Neuronal stem cell (in vitro differentiated cells): ENCODE data around the gene CCDC184.
A peak's percentile ranks its signal among the peaks of the same experiment; 100 is the strongest.

Source experiments
- DNase-seq: peaks from one replicate; pipeline ENCODE4 v3.0.0-alpha.2; 2013; ENCODE audit warnings: low spot score
- H2AFZ ChIP-seq: one replicate; pipeline ENCODE4 v1.6.1; 2013; ENCODE audit warnings: mild to moderate bottlenecking, low read length, inconsistent platforms
- H2AK5ac ChIP-seq: 2 replicates; pipeline ENCODE4 v1.6.1; 2013; ENCODE audit warnings: low read depth, mild to moderate bottlenecking, inconsistent platforms, low read length, moderate library complexity, mixed read lengths
- H2BK120ac ChIP-seq: 2 replicates; pipeline ENCODE4 v1.6.1; 2013; ENCODE audit warnings: low read depth, mild to moderate bottlenecking, inconsistent platforms, low read length, moderate library complexity, mixed read lengths
- H2BK12ac ChIP-seq: one replicate; pipeline ENCODE4 v1.6.1; 2013; ENCODE audit warnings: low read length, inconsistent platforms
- H2BK15ac ChIP-seq: 2 replicates; pipeline ENCODE4 v1.6.1; 2013; ENCODE audit warnings: mild to moderate bottlenecking, low read length, inconsistent platforms, mixed read lengths
- H2BK5ac ChIP-seq: one replicate; pipeline ENCODE4 v1.6.1; 2013; ENCODE audit warnings: inconsistent platforms, mild to moderate bottlenecking, low read length, moderate library complexity
- H3K14ac ChIP-seq: one replicate; pipeline ENCODE4 v1.6.1; 2013; ENCODE audit warnings: low read length, inconsistent platforms
- H3K18ac ChIP-seq: 2 replicates; pipeline ENCODE4 v1.6.1; 2013; ENCODE audit warnings: low read length, inconsistent platforms
- H3K23ac ChIP-seq: 2 replicates; pipeline ENCODE4 v1.6.1; 2013; ENCODE audit warnings: low read depth, mild to moderate bottlenecking, mixed read lengths, low read length, inconsistent platforms; ENCODE audit not compliant: poor library complexity
- H3K27ac ChIP-seq: replicated peaks from 3 replicates; pipeline ENCODE4 v1.5.1; 2013; ENCODE audit warnings: low read length, inconsistent platforms
- H3K27me3 ChIP-seq, 3 experiments: 2 replicates each; pipeline ENCODE4 v1.6.1; 2013; ENCODE audit warnings: low read length in 3 of 3, mild to moderate bottlenecking in 2 of 3, inconsistent platforms in 1 of 3, low read depth in 1 of 3, mixed read lengths in 1 of 3, moderate library complexity in 1 of 3; ENCODE audit not compliant: control insufficient read depth in 3 of 3, insufficient read depth in 3 of 3
- H3K36me3 ChIP-seq, 2 donors: replicated peaks in 1 of 2; 2 replicates each; pipeline ENCODE4 v1.6.1; 2013; ENCODE audit warnings: low read length in 2 of 2; ENCODE audit not compliant: control insufficient read depth in 2 of 2, insufficient read depth in 2 of 2
- H3K4ac ChIP-seq: 2 replicates; pipeline ENCODE4 v1.6.1; 2013; ENCODE audit warnings: inconsistent platforms, mild to moderate bottlenecking, low read length, moderate library complexity
- H3K4me1 ChIP-seq, 2 donors: 1 replicate in 1 of 2; 2 replicates in 1 of 2; pipeline ENCODE4 v1.6.1; 2013; ENCODE audit warnings: low read length in 2 of 2, low read depth in 1 of 2; ENCODE audit not compliant: control insufficient read depth in 2 of 2, insufficient read depth in 1 of 2
- H3K4me2 ChIP-seq: one replicate; pipeline ENCODE4 v1.6.1; 2013; ENCODE audit warnings: mild to moderate bottlenecking, low read length, inconsistent platforms; ENCODE audit not compliant: insufficient read depth, poor library complexity, severe bottlenecking
- H3K4me3 ChIP-seq, 2 donors: 2 replicates each; pipeline ENCODE4 v1.5.1; 2013; ENCODE audit warnings: low read length in 2 of 2, mild to moderate bottlenecking in 2 of 2, inconsistent platforms in 1 of 2, moderate library complexity in 1 of 2
- H3K79me1 ChIP-seq: one replicate; pipeline ENCODE4 v1.6.1; 2013; ENCODE audit warnings: low read depth, mild to moderate bottlenecking, inconsistent platforms, low read length, moderate library complexity
- H3K9ac ChIP-seq: one replicate; pipeline ENCODE4 v1.6.1; 2013; ENCODE audit warnings: mild to moderate bottlenecking, low read depth, low read length, inconsistent platforms; ENCODE audit not compliant: poor library complexity
- H3K9me3 ChIP-seq, 2 donors: replicated peaks in 1 of 2; 2 replicates each; pipeline versions ENCODE3 to v1.6.1; 2013; ENCODE audit warnings: low read length in 2 of 2, mild to moderate bottlenecking in 2 of 2, inconsistent platforms in 1 of 2, low read depth in 1 of 2, mixed read lengths in 1 of 2, moderate library complexity in 1 of 2; ENCODE audit not compliant: control insufficient read depth in 2 of 2, insufficient read depth in 1 of 2
- H4K8ac ChIP-seq: one replicate; pipeline ENCODE4 v1.6.1; 2013; ENCODE audit warnings: low read depth, mild to moderate bottlenecking, inconsistent platforms, low read length, moderate library complexity
- H4K91ac ChIP-seq: one replicate; pipeline ENCODE4 v1.6.1; 2013; ENCODE audit warnings: low read length, low read depth, mild to moderate bottlenecking, inconsistent platforms; ENCODE audit not compliant: poor library complexity
- WGBS, 2 donors: extraction: QIAGEN DNeasy Blood & Tissue Kit; methylation state at CpG; one replicate each; pipeline ENCODE4 v1.1.7; 2013; ENCODE audit warnings: missing lambda C conversion rate in 2 of 2, mixed read lengths in 1 of 2; ENCODE audit not compliant: insufficient read length in 2 of 2, insufficient replicate concordance in 1 of 2; ENCODE audit errors: extremely low coverage in 2 of 2; 5-methylcytosine and 5-hydroxymethylcytosine counted together

The CCDC184 gene

GRCh38 chr12:48175613-48176416, 7.6 kb upstream of the CCDC184 start:
- Histone ChIP-seq H3K14ac (no peak overlapping the region), H4K91ac (no peak overlapping the region), H2BK120ac (no peak overlapping the region), H3K18ac (no peak overlapping the region), H3K27ac (no peak overlapping the region), H3K4me1 (peaks cover 4 to 6% of the 10 kb centered on the region in 2 donors), H3K4ac (no peak overlapping the region), H4K8ac (no peak overlapping the region), H2AFZ (peak overlapping the region; percentile 83), H3K9me3 (no peaks in the 10 kb centered on the region), H2BK15ac (no peak overlapping the region), H2AK5ac (no peak overlapping the region), H3K36me3 (no peaks in the 10 kb centered on the region), H2BK5ac (no peak overlapping the region), H3K4me2 (no peak overlapping the region), H3K79me1 (no peaks in the 10 kb centered on the region), H2BK12ac (no peak overlapping the region), H3K9ac (no peak overlapping the region), H3K27me3 (no peaks in the 10 kb centered on the region), H3K23ac (no peak overlapping the region), H3K4me3 (no peak overlapping the region)
- no CpG with 5 or more reads among the region's 3 CpGs for WGBS, 2 donors
- no peak for DNase-seq

GRCh38 chr12:48176417-48176751, 7.1 kb upstream of the CCDC184 start:
- H3K23ac ChIP-seq, result no peak overlapping the region
- no peaks in the 10 kb centered on the region for H3K36me3 ChIP-seq
- no peak overlapping the region for H3K9ac ChIP-seq
- H2BK15ac ChIP-seq, result no peak overlapping the region
- no peak overlapping the region for H2BK120ac ChIP-seq
- H3K79me1 ChIP-seq, result no peaks in the 10 kb centered on the region
- H3K4me1 ChIP-seq, result peaks cover 4 to 6% of the 10 kb centered on the region in 2 donors
- no peaks in the 10 kb centered on the region for H3K9me3 ChIP-seq
- no peaks in the 10 kb centered on the region for H3K27me3 ChIP-seq
- H3K4me3 ChIP-seq, result no peak overlapping the region
- H4K8ac ChIP-seq, result no peak overlapping the region
- H2AFZ ChIP-seq, result peak overlapping the region; percentile 83
- H3K14ac ChIP-seq, result no peak overlapping the region
- DNase-seq, result no peak
- no peak overlapping the region for H3K4ac ChIP-seq
- H3K4me2 ChIP-seq, result no peak overlapping the region
- no peak overlapping the region for H3K18ac ChIP-seq
- H2BK5ac ChIP-seq, result no peak overlapping the region
- no peak overlapping the region for H2AK5ac ChIP-seq
- no peak overlapping the region for H2BK12ac ChIP-seq
- H3K27ac ChIP-seq, result no peak overlapping the region
- H4K91ac ChIP-seq, result no peak overlapping the region

GRCh38 chr12:48177982-48178381, 5.5 kb upstream of the CCDC184 start:
- Histone ChIP-seq H3K9ac (no peak overlapping the region), H3K79me1 (no peaks in the 10 kb centered on the region), H2BK15ac (no peak overlapping the region), H2BK5ac (no peak overlapping the region), H2AK5ac (no peak overlapping the region), H3K23ac (no peak overlapping the region), H4K8ac (no peak overlapping the region), H3K27ac (no peak overlapping the region), H3K27me3 (no peaks in the 10 kb centered on the region), H4K91ac (no peak overlapping the region), H3K18ac (no peak overlapping the region), H2AFZ (no peak overlapping the region), H3K4ac (no peak overlapping the region), H2BK12ac (no peak overlapping the region), H3K4me1 (peaks cover 9 to 11% of the 10 kb centered on the region in 2 donors), H3K36me3 (no peaks in the 10 kb centered on the region), H3K14ac (no peak overlapping the region), H3K9me3 (no peaks in the 10 kb centered on the region), H3K4me2 (no peak overlapping the region), H3K4me3 (no peak overlapping the region), H2BK120ac (no peak overlapping the region)
- no CpG with 5 or more reads among the region's 4 CpGs for WGBS, 2 donors
- no peak for DNase-seq

GRCh38 chr12:48179466-48179865, 4.0 kb upstream of the CCDC184 start:
- Histone ChIP-seq H3K4me2 (no peak overlapping the region), H3K4ac (no peak overlapping the region), H2BK120ac (no peak overlapping the region), H3K4me3 (no peak overlapping the region), H3K23ac (no peak overlapping the region), H2BK5ac (no peak overlapping the region), H3K9me3 (no peaks in the 10 kb centered on the region), H4K8ac (no peak overlapping the region), H3K27ac (no peak overlapping the region), H3K79me1 (no peaks in the 10 kb centered on the region), H3K14ac (no peak overlapping the region), H3K9ac (no peak overlapping the region), H2AFZ (no peak overlapping the region), H2BK15ac (no peak overlapping the region), H2BK12ac (no peak overlapping the region), H3K36me3 (no peaks in the 10 kb centered on the region), H4K91ac (no peak overlapping the region), H3K4me1 (peaks cover 11 to 13% of the 10 kb centered on the region in 2 donors), H2AK5ac (no peak overlapping the region), H3K27me3 (peaks cover 0 to 10% (median 6%) of the 10 kb centered on the region in 3 experiments), H3K18ac (no peak overlapping the region)
- no CpG with 5 or more reads among the region's 1 CpG for WGBS, 2 donors
- DNase-seq, result no peak
